Astrocyte of the spinal cord (primary cell): ENCODE data around the gene HPRT1.
A peak's percentile ranks its signal among the peaks of the same experiment; 100 is the strongest.

Experiments
- DNase-seq: peaks from one replicate; pipeline ENCODE4 v3.0.0; 2011; ENCODE audit warnings: low read depth, low spot score
- H3K4me3 ChIP-seq: 2 replicates; pipeline ENCODE4 v1.5.1; 2011; ENCODE audit warnings: low read depth, mild to moderate bottlenecking, low read length, moderate library complexity
- CTCF ChIP-seq: IDR thresholded peaks from 2 replicates; pipeline ENCODE4 v1.5.1; 2012; ENCODE audit warnings: low read depth, mild to moderate bottlenecking, low read length, inconsistent platforms
- in situ Hi-C: cut with HindIII; loops from 2 replicates; pipeline ENCODE4 v1.10.0; 2017; ENCODE audit warnings: low sequenced_read_pairs

Gene HPRT1, protein sequence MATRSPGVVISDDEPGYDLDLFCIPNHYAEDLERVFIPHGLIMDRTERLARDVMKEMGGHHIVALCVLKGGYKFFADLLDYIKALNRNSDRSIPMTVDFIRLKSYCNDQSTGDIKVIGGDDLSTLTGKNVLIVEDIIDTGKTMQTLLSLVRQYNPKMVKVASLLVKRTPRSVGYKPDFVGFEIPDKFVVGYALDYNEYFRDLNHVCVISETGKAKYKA

GRCh38 chrX:134460005-134460861 is at the start of gene HPRT1:
HPRT1 (plus strand) TSS chrX:134460165; CDS start chrX:134460312, 147 bp downstream.
- H3K4me3 ChIP-seq, result peak within 1 kb of the TSS; percentile 63
- TF ChIP-seq CTCF, result no peak
- DNase-seq, result peak; percentile 69
- in situ Hi-C loops, result no loop called here

DNA sequence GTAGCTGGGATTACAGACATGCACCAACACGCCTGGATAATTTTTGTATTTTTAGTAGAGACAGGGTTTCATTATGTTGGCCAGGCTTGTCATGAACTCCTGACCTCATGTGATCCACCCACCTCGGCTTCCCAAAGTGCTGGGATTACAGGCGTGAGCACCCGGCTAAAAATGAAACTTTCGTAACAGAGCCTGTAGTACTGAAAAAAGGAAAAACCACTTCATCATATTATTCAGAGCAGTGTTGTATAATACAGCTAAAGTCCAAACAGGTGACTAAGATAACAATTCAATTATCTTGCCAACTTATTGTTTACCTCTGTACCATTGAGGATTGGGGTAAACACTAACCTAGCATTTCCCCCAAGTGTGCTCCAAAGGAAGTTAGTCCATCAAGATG is 43.9 kb upstream of the HPRT1 start:
- no peak for DNase-seq
- in situ Hi-C loops, result no loop called here
- no peak overlapping the region for H3K4me3 ChIP-seq
- no peak for TF ChIP-seq CTCF

DNA sequence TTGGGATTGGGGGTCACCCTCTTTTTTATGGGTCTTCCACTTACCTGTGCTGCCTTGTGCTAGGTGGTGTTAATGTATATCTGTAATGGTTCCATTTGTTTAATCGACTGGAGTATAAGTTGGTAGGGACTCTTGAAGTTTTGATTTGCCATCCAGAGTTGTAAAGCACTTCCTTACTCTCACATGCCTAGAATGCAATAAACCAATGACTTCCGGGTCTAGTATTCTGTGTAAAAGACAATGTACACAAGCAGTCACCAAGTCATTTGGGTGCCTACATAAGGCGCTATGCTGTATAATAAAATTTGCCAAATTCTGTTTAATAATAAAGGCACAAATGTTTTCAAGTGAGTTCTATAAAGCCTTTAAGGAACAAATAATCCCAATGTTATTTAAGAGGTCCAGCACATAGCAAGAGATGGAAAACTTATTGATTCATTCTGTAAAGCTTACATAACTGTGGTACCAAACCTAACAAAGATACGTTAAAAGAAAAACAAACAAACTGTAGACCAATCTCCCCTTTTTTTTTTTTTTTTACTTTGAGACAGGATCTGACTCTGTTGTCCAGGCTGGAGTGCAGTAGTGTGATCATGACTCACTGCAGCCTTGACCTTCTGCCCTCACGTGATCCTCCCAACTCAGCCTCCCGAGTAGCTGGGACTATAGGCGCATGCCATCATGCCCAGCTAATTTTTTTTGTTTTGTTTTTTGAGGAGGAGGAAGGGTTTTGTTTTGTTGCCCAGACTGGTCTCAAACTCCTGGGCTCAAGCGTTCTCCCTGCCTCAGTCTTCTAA is 41.5 kb upstream of the HPRT1 start:
- in situ Hi-C loops, result no loop called here
- no peak for DNase-seq
- TF ChIP-seq CTCF, result no peak
- H3K4me3 ChIP-seq, result no peak overlapping the region

- no peak overlapping the region for H3K4me3 ChIP-seq
- no peak for DNase-seq
- TF ChIP-seq CTCF, result no peak
- in situ Hi-C loops, result no loop called here
These were observed 40.2 kb upstream of the HPRT1 start for GRCh38 chrX:134419784-134420183.

DNA sequence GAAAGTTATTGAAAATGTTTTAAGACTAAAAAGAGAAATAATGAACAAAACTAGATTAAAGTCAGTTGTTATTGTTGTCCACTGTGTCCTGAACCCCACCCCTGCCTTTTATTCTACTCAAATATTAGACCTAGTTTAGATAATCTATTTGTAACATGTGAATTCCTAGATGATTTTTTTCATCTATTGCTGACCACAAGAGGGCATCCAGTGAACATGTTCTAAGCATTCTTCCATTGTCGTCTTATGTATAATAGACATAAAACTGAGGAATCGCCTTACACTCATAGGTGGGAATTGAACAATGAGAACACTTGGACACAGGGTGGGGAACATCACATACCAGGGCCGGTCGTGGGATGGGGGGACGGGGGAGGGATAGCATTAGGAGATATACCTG is 36.4 kb upstream of the HPRT1 start:
- in situ Hi-C loops, result no loop called here
- DNase-seq, result peak; percentile 41

More for the DNA sequence above, 36.4 kb upstream of the HPRT1 start:
- TF ChIP-seq CTCF, result peak; percentile 34
- H3K4me3 ChIP-seq, result no peak overlapping the region
